ENCODE results near the gene S100A7. TPM values are rescaled to one million over a fixed set of nuclear protein-coding genes. Genes with fewer than 3 reads are reported as not detected.

Gene S100A7
- total RNA-seq, 1 donor from 2014 or later = not detected

- H3K4me1 Mint-ChIP-seq = peaks cover 11% of the 10 kb centered on the region
- Histone ChIP-seq H3F3A (ENCODE audit: low read depth) (peaks cover 6% of the 10 kb centered on the region), H3K9ac (no peak overlapping the region), H3K9me3 (ENCODE audit: low read depth) (no peaks in the 10 kb centered on the region), H3K36me3 (no peaks in the 10 kb centered on the region), H3K4me1 (peaks cover 10% of the 10 kb centered on the region), H3K27me3 (no peaks in the 10 kb centered on the region), H3K79me2 (ENCODE audit: low read depth) (no peaks in the 10 kb centered on the region), H3K4me3 (no peak overlapping the region), H2AFZ (replicated peaks) (no peak overlapping the region), H3K4me2 (no peak overlapping the region), H4K20me1 (ENCODE audit: low read depth) (no peaks in the 10 kb centered on the region), H3K27ac (no peak overlapping the region)
- H3K27ac Mint-ChIP-seq = no peak overlapping the region
- no peaks in the 10 kb centered on the region for H3K9me3 Mint-ChIP-seq
- DNase-seq (ENCODE audit: low spot score) = peak; percentile 92
- no peak for TF ChIP-seq EZH2phosphoT487 (IDR thresholded peaks at IDR 0.05)
- peak; percentile 83 for TF ChIP-seq CTCF (IDR thresholded peaks at IDR 0.05)
- no peaks in the 10 kb centered on the region for H3K36me3 Mint-ChIP-seq
- H3K27me3 Mint-ChIP-seq (ENCODE audit: insufficient read depth, low read depth) = peaks cover 6% of the 10 kb centered on the region
- no peak overlapping the region for H3K4me3 Mint-ChIP-seq
Measured at GRCh38 chr1:153494976-153495535, 34.6 kb upstream of the S100A7 start.

- H3K27ac Mint-ChIP-seq = no peak overlapping the region
- no peaks in the 10 kb centered on the region for H3K79me2 ChIP-seq (ENCODE audit: low read depth)
- no peaks in the 10 kb centered on the region for H3K9me3 ChIP-seq (ENCODE audit: low read depth)
- H3K4me3 Mint-ChIP-seq = no peak overlapping the region
- H3K4me2 ChIP-seq = no peak overlapping the region
- no peaks in the 10 kb centered on the region for H3K27me3 ChIP-seq
- H3F3A ChIP-seq (ENCODE audit: low read depth) = peaks cover 6% of the 10 kb centered on the region
- no peak overlapping the region for H3K4me3 ChIP-seq
- H3K4me1 ChIP-seq = peaks cover 10% of the 10 kb centered on the region
- no peak overlapping the region for H3K27ac ChIP-seq
- DNase-seq (ENCODE audit: low spot score) = no peak
- no peaks in the 10 kb centered on the region for H3K36me3 ChIP-seq
- no peaks in the 10 kb centered on the region for H3K9me3 Mint-ChIP-seq
- H3K27me3 Mint-ChIP-seq (ENCODE audit: insufficient read depth, low read depth) = peaks cover 6% of the 10 kb centered on the region
- peaks cover 11% of the 10 kb centered on the region for H3K4me1 Mint-ChIP-seq
- no peak overlapping the region for H3K9ac ChIP-seq
- TF ChIP-seq CTCF (IDR thresholded peaks at IDR 0.05) = no peak
- no peak for TF ChIP-seq EZH2 (IDR thresholded peaks at IDR 0.05)
- TF ChIP-seq EZH2phosphoT487 (IDR thresholded peaks at IDR 0.05) = no peak
- no peaks in the 10 kb centered on the region for H4K20me1 ChIP-seq (ENCODE audit: low read depth)
- no peak overlapping the region for H2AFZ ChIP-seq (replicated peaks)
- no peaks in the 10 kb centered on the region for H3K36me3 Mint-ChIP-seq
Measured at GRCh38 chr1:153493343-153493960, 33.0 kb upstream of the S100A7 start.

- Histone ChIP-seq H2AFZ (replicated peaks) (peak overlapping the region; percentile 44), H3K4me1 (peaks cover 10% of the 10 kb centered on the region), H3K4me3 (no peak overlapping the region), H3K9me3 (ENCODE audit: low read depth) (no peaks in the 10 kb centered on the region), H3K27ac (peak overlapping the region; percentile 16), H3K9ac (no peak overlapping the region), H3K36me3 (no peaks in the 10 kb centered on the region), H3F3A (ENCODE audit: low read depth) (peaks cover 6% of the 10 kb centered on the region), H4K20me1 (ENCODE audit: low read depth) (no peaks in the 10 kb centered on the region), H3K79me2 (ENCODE audit: low read depth) (no peaks in the 10 kb centered on the region), H3K27me3 (no peaks in the 10 kb centered on the region), H3K4me2 (peak overlapping the region; percentile 19)
- Mint-ChIP-seq H3K27ac (no peak overlapping the region), H3K4me1 (peaks cover 11% of the 10 kb centered on the region), H3K36me3 (no peaks in the 10 kb centered on the region), H3K9me3 (no peaks in the 10 kb centered on the region), H3K27me3 (ENCODE audit: insufficient read depth, low read depth) (peaks cover 10% of the 10 kb centered on the region), H3K4me3 (no peak overlapping the region)
- TF ChIP-seq EZH2 (IDR thresholded peaks at IDR 0.05) (no peak), EZH2phosphoT487 (IDR thresholded peaks at IDR 0.05) (no peak), CTCF (IDR thresholded peaks at IDR 0.05) (no peak)
- no peak for DNase-seq (ENCODE audit: low spot score)
Measured at GRCh38 chr1:153490272-153491051, 30.0 kb upstream of the S100A7 start.

All from neural progenitor cell (in vitro differentiated cells).